Measurements from ENCODE around the gene TMEM30B.

The TMEM30B gene

DNA sequence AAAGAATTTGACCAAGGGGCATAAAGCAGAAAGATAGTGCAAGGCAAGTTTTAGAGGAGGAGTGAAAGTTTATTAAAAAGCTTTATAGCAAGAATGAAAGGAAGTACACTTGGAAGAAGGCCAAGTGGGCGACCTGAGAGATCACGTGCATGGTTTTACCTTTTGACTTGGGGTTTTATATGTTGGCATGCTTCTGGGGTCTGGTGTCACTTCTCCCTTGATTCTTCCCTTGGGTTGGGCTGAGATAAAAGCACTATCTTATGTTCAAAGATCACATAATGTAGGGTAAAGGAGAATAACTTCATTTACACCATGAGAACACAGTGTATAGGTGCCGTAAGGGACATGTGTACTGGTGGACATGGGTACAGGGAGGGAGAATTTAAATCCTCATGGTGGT, 17.7 kb upstream of the TMEM30B start:
- DNase-seq (ENCODE audit: low spot score), result no peak

DNA sequence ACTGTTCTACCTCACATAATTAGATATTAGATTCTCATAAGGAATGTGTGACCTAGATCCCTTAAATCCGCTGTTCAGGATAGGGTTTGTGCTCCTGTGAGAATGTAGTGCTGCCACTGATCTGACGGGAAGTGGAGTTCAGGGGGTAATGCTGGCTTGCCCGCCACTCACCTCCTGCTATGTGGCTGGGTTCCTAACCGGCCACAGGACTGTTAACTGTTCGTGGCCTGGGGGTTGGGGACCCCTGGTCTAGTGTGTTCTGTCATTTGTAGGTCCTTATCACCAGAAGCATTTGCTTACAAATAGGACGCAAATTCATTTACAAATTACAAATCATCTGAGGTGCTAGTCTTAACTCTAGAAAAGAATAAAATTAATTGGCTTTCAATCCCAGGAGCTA, 16.4 kb upstream of the TMEM30B start:
- DNase-seq (ENCODE audit: low spot score), result no peak

DNA sequence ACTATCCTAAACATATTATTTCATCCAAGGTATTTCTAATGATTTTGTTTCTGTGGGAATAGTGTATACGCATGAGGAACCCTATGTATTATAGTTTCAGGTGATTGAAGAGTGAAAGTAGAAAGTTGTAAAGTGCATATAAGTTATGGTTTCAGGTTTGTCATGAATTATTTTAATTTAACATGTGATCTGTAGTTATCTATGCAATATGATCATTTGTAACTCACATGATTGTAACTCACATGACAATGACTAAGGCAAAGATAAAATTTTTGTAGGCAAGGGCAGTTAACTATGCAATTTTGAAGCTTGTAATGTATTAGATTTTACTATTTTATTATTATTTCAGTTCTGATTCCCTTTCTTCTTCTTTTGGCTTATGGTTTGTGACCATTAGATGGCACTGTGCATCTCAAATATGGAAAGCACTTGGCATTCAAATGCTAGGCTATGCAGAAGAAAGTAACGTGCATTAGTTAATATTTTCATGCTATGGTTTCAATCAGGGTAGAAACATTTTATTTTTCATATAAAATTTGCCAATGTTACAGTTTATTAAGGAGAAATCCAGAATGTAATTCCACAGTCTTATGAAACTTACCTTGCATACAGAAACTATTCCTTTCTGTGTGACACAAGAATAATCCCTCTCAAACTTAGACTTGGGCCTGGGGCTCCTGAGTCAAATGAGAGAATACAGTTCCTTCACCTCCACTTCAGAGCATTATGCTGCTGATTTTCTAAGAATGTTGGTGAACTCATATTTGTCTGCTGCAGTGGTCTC, 15.8 kb upstream of the TMEM30B start:
- DNase-seq (ENCODE audit: low spot score), result peak; percentile 56

DNA sequence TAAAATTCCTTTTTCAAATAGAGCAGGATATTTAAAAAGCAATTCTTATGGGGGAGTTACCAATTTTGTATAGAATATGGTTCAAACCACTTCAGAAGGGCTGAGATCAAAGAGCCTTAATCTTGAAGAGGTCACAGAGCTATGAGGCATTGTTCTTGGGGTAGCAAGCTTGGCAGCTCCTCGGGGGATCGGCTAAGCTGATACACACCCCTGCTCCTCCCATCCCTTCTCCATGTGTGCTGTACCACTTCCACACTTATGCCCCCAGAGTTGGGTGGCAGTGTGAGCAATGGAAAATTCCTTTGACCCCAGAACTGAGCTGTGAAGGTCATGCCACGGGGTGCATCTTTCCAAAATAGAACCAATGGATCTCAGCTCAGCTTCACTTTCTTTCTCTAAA, 15.0 kb upstream of the TMEM30B start:
- DNase-seq (ENCODE audit: low spot score), result no peak

DNA sequence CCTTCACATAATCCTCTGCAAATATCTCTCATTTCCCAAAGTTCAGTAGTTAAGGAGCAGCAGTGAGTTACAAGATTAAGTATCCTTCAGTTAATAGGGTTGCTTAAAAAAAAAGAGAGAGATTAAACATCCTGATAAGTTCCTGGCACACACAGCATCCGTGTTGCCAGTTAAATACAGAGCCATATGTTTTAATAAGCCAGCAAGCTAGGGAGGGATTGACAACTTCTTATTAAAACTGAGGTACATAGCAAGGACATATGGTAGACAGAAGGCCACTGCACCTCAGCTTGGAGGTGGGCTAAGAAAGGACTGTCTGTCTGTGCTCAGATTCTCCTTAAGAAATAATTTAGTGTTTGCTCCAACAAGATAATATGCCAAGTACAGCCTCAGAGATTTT, 9.6 kb upstream of the TMEM30B start:
- DNase-seq (ENCODE audit: low spot score), result no peak

DNA sequence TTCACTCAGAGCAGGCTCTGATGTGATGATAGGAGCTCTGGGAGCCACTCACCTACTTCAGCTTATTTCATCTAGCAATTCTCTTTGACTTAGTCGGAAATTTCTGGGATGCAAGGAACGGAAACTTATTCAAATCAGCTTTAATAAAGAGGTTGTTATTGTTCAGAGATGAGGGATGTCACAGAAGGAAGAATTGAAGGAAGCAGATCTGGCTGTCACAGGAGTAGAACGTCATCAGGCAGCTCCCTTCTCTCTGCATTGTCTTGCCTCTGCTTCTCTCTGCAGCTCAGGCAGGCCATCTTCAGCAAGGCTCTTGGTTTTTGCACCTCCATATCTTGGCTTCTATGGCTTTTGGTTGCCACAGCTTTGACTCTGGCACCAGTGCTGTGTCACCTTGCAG, 7.6 kb upstream of the TMEM30B start:
- DNase-seq (ENCODE audit: low spot score), result no peak

DNA sequence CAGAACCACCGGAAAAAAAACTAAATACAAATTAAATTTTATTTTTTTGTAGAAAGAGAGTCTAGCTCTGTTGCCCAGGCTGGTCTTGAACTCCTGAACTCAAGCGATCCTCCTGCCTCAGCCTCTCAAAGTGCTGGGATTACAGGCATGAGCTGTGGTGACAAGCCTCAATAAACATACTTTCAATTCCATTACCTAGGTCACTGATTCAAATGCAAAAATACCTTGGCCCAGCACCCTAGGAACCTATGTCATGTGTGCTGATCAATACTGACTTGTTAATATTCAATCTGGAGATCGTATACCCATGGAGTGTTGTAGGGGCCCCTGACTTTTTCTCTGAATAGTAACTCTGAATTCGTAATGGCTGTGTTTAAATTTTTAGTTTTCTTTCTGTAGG, 7.1 kb upstream of the TMEM30B start:
- no peak for DNase-seq (ENCODE audit: low spot score)

DNA sequence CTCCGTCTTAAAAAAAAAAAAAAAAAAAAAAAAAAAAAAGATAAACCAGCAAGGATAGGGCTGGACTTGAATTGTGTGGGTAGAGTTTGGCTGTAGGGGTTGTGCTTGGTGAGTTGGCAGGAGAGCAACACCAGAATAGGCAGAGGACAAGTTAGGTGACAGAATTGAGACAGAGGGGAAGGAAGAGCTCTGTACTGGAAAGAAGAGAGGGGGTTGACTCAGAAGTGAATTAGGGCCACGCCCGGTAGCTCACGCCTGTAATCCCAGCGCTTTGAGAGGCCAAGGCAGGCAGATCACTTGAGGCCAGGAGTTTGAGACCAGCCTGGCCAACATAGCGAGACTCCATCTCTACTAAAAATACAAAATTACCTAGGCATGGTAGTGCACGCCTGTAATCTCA, 6.1 kb upstream of the TMEM30B start:
- DNase-seq (ENCODE audit: low spot score), result no peak

DNA sequence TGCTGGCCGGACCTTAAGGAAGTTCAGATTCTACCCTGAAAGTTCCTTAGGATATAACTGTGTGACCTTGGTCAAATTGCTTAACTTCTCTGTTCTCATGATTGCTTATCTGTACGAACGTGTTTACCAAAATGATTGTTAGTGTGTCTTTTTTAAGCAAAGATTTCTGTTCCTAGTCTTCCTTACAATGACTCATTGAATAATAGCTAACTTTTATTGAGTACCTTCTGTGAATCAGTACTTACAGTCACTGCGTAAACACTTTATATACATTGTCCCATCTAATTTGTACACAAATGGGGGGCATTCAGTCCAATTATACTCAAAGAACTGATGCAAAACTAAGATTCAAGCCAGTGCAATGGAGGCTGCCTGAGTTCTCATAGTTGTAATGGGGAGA, 4.2 kb upstream of the TMEM30B start:
- no peak for DNase-seq (ENCODE audit: low spot score)

DNA sequence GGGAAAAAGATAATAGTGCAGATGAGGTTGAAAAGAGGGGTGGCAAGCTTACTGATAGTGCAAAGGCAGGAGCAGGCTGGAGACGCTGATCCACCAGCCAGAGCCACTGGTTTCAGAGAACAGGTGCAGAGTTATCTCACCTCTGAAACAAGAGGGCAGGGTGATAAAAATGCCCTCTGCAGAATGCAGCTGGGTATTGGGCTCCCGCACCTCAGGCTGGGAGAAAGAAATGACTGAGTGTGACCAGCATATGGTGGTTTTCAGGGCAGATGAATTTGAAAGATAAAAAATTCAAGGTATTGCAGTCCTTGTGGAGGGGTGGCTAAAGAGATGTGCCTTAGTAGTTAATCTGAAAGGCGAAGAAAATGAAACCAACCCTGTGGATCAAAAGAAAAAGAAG, 2.9 kb upstream of the TMEM30B start:
- DNase-seq (ENCODE audit: low spot score), result no peak

DNA sequence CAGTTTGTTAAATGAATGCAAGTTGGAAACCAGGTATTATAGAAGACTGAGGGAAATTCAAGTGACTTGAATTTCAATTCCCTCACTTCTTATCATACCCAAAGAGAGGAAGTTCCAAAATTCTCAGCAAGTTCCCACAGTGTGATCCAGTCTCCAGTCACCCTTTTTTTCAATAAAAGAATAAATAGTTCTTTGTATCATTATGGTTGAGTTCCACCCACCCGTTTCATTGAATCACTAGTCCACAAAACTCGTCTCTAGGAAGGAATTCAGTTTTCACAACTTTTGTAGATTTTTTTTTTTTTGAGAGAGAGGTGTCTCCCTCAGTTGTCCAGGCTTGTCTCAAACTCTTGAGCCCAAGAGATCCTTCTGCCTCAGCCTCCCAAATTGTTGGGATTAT, 1.6 kb upstream of the TMEM30B start:
- DNase-seq (ENCODE audit: low spot score), result no peak

DNA sequence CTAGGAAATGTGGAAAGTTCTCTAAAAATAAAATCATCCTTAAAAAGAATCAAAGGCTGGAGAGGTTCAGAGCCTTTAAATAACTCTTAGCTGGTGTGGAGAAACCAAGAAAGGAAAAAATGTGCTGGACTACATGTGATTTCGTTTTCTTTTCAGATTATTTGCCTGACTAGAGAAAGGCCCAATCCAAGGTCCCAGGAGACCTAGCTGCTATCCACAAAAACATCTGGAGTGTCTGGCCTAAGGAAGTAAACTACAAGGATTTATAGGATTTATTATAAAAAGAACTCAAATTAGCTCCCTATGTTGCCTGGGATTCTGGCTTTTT, 774 bp upstream of the TMEM30B start:
- no peak for DNase-seq (ENCODE audit: low spot score)

DNA sequence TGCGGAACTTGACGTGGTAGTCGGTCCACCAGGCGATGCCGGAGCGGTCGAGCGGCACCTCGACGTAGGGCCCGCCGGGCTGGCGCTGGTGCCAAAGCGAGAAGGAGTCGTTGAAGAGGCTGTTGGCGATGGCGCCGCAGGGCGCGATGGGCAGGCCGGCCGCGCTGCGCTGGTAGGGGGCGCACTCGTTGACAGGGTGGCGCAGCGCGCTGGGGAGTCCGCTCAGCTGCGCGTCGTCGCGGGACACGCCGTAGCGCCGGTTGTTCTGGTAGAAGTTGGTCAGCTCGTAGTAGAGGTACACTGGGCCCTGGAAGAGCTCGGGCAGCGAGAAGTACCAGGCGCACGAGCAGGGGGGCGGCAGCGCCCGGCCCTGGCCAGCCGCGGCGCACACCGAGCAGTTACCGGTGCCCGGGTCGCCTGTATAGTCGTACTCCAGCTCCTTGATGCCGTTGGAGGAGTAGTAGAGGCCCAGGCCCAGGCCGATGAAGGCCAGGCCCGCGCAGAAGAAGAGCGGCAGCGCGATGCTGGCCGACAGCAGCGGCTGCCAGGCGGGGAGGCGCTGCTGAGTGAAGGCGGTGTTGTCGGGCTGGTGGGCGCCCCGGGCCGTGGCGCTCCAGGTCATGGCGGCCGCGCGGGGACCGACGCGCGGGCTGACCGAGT, 482 bp downstream of the TMEM30B start:
- DNase-seq (ENCODE audit: low spot score), result no peak

DNA sequence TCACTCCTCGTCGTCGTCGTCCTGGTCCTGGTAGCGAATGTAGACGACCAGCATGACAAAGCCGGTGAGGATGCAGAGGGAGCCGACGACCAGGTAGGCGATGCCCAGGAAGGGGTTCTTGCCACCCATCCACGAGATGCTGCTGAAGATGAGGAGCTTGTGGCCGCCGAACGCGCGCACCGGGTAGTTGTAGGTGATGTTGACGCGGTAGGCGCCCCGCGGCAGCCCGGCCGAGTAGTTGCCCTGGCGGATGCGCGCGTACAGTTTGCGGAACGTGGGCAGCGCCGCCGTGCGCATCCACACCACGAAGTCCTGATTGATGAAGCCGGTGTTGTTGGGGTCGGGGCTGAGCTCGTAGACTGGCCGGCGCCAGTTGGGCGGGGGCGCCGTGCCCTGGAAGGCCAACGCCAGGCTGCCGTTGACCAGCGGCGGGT, 1.0 kb downstream of the TMEM30B start:
- no peak for DNase-seq (ENCODE audit: low spot score)

DNA sequence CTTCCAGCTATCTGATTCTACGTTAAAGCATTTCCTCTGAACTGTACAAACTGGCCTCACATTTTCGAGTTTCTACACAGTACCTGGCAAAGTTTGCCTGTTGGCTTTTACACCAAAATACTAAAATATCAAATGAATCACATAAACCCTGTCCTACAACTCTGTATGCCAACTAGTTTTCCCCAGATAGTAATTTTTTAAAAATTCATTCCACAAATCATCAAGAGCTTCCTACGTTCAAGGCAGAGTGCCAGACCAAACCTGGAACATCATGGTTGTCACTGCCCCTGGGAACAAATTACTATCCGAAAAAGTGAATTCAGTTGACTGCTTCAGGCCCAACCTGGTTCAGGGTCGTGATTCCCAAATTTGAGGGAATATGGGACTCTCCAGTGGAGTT, 2.1 kb downstream of the TMEM30B start:
- DNase-seq (ENCODE audit: low spot score), result no peak

DNA sequence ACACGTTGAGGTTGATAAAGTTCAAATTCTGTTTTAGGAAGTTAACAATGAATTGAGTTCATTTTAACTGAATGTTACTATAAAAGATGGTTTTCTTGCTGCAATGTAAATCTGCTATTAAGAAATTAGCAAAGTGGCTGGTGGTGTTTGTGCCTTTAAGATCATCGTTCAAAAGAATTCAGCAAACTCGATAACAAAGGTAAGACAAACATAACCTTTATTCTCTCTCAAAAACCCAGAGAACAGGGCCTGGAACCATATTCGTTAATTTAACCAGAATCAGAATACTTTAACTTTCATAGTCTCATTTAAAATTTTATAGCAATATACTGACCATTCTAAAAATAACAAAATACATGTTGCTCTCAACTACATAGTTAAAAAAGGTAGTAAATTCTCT, 3.4 kb downstream of the TMEM30B start:
- no peak for DNase-seq (ENCODE audit: low spot score)

DNA sequence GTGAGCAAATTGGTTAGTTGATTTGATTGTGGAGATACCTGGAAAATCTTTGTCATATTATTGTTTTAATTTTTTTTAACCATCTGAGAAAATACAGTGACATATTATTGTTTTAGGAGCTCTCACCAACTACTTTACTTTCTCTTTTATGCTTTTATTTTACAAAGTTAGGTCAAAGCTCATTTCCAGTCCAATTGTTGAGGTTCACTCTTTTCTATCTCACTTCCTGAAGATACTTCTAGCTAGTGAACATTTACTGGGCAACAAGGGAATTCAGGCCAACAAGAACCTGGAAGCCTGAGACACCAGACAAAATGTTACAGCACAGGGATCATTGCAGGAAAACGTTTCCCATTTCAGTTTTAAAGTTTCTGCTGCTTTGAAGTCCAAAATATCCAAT, 3.9 kb downstream of the TMEM30B start:
- no peak for DNase-seq (ENCODE audit: low spot score)

DNA sequence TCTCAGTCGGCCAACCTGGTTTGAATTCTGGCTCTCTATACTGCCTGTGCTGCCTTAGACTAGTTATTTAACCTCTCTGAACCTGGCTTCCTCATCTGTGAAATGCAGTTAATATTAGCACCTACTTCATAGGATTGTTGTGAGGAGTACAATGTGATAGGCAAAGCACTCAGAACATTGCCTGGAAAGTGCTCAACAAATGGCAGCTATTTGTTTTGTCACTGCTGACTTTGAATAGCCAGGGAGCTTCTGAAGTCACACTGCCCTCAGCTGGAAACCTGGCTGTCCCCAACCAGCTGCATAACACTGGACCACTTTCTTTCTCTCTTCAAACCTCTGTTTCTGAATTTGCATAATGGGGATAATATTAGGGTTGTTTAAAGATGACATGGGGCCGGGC, 9.6 kb downstream of the TMEM30B start:
- DNase-seq (ENCODE audit: low spot score), result no peak

DNA sequence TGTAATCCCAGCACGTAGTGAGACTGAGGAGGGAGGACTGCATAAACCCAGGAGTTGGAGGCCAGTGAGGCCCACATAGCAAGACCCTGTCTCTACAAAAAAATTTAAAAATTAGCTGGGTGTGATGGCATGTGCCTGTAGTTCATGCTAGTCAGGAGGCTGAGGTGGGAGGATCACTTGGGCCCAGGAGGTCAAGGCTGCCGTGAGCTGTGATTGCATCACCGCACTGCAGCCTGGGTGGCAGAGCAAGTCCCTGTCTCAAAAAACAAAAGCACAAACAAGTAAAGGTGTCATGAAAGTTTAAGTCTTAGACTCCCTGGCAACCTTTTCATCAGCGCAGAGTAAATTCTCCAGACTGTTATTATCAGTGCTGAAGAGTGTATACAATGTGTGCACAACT, 10.4 kb downstream of the TMEM30B start:
- DNase-seq (ENCODE audit: low spot score), result no peak

DNA sequence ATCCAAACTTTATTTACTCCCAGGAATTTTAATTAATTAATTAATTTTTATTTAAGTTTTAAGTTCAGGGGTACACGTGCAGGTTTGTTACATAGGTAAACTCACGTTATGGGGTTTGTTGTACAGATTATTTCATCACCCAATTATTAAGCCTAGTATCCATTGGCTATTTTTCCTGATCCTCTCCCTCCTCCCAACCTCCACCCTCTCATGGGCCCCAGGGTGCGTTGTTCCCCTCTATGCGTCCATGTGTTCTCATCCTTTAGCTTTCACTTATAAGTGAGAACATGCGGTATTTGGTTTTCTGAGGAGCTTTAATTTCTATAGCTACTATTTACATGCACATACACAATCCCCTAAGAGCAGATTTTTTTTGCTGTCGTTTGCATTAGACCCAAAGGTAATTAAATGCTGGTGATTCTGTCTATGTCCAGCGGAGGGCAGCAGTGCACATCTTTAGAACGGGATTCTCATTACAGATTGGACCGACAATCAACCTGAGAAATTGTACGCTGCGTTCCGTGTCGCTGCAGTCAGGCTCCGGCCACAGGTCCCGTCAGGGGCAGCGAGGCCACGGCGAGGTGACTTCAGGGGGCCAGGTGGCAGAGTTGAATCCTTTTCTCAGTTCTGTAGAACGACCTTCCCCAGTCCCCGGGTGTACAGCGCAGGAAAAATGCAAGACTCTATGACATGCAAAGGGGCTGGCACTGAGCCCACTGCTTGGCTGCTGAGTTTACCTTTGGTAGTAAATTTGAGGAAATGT, 11.6 kb downstream of the TMEM30B start:
- peak; percentile 75 for DNase-seq (ENCODE audit: low spot score)

DNA sequence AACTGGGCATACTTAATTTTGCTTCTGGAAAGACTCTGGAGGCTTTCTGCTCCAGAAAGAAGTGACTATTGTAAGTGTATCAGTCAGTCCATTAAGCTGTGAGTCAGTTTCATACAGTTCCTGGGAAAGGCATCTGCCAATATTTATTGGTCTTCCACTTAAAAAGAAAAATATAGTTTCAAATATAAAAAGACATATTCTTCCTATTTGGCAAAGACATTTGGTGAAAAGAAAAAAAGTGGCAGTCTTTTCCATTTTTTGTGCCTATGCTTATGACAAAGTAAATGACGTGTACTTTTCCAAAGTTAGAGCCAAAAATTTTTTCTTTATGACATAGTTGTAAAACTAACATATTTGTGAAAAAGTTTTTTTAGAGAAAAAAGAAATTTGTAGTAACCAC, 12.3 kb downstream of the TMEM30B start:
- DNase-seq (ENCODE audit: low spot score), result no peak

DNA sequence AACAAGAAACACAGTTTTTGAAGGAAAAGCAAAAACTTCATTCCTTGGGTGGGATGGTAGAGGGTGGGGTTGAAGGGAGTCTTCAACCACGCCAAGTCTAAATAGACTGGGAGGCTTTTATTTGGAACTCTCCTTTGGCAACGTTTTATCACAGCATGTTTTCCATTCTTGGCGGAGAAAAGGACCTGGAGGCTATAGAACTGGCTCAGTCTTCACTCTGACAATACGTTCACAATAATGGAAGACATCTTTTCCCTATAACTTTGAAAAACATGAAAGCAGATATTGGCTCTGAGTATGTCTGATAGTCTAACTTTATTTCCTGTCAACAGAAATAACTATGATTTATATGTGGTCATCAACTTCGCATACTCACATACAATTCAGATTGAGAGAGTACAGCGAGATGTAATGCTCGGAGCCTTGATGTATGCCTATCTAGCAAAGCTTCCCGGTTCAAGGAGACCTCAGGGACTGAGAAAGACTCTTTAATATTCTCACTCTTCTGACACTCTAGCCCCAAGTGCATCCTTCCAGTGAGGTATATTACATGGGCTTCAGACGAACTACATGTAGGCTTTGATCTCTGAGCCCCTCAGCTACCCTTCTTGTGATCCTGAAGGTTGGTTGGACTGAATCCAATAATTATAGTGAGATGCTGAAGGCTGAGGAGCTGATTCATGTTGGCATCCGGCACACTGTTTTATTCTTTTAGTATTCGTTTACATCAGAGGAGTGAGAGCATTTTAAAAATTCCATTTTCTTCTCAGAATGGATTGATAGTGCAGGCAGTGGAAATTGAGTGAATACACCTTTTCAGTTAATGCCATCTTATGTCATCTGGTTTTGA, 14.0 kb downstream of the TMEM30B start:
- DNase-seq (ENCODE audit: low spot score), result no peak
